Measurements from ENCODE around the gene KIAA0513. TPM values are rescaled to one million over a fixed set of nuclear protein-coding genes. Genes with fewer than 3 reads are reported as not detected.

Gene KIAA0513
- total RNA-seq, 1 donor from 2014 or later: 6.1 TPM

DNA sequence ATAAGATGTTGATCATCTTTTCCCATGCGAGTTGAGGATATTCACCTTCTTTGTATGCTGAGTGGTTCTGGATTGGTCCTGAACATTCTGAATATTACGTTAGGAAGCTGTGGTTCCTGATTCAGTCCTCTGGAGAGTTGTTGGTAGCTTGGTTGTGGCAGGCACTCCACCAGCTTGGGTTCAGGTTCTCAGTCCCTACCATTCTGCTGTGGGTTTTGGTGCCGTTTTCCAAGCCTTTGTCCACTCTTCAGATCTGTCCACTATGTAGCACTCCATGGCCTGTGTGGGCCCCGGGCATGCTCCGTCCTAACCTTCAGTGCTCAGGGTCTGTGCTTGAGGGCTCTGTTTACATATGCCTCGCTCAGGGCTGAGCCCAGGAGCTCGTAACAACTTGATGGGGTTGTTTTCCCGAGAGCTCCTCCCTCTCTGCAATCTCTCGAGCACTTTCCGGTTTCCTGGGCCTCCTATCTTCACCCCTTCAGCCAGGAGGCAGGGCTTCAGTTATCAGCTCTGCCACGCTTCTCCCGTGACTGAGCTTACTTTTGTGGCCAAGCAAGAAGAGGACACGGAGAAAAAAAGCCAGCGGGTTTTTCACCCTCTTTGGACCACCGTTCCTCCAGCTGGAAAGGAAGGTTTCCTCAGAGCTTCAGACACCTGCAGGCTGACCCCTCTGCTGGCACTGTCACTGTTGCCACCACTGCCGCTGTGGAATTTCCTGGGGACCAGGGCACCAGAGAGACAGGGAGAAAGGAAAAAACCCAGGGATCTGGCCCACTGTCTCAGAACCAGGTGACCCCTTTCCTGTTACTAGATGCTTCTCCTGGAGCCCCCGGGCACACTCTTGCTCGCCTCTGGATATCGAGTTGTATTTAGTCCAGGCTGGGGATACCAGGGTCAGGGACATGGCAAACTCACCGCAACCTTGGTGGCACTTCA lies 19.6 kb downstream of the KIAA0513 start:
- Mint-ChIP-seq H3K36me3 (peaks cover 2% of the 10 kb centered on the region), H3K27ac (no peak overlapping the region)
- no peak for DNase-seq (ENCODE audit: low spot score)

DNA sequence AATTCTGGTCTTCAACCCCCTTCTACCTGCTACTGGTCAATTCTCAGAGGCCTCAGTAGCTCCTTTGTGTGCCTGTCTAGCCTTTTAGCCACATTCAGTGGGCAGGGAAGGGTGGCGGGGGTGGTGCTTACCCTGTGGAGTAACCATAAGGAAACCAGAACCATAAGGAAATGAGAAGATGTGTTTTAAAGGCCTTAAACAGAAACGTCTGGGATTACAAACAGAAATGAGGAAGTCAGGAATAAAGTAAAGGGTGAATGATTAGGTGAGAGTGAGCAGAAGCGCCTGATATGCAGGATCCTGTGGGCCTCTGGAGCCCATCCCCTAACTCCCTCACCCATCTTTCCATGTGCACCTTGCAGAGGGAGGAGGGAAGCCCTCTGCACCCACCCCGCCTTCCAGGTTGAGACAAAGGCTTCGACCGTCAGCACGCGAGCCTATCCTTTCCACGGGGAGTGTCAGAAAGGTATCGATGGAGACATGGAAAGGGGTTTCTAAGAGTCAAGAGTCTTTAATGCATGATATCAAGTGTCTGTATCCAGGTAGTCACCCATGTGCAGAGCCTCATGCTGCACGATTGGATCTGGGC lies 20.4 kb downstream of the KIAA0513 start:
- H3K27me3 ChIP-seq: no peaks in the 10 kb centered on the region
- TF ChIP-seq EZH2phosphoT487 (IDR thresholded peaks at IDR 0.05) (no peak), EZH2 (IDR thresholded peaks at IDR 0.05) (no peak)
- Mint-ChIP-seq H3K36me3 (peaks cover 2% of the 10 kb centered on the region), H3K4me3 (no peak overlapping the region), H3K27me3 (ENCODE audit: insufficient read depth, low read depth) (peaks cover 2% of the 10 kb centered on the region), H3K9me3 (no peaks in the 10 kb centered on the region), H3K4me1 (no peaks in the 10 kb centered on the region), H3K27ac (no peak overlapping the region)
- no peak for DNase-seq (ENCODE audit: low spot score)
- no peak overlapping the region for H3K4me2 ChIP-seq
- H4K20me1 ChIP-seq (ENCODE audit: low read depth): no peaks in the 10 kb centered on the region
- H2AFZ ChIP-seq (replicated peaks): no peak overlapping the region
- H3K4me3 ChIP-seq: no peak overlapping the region
- no peaks in the 10 kb centered on the region for H3F3A ChIP-seq (ENCODE audit: low read depth)
- no peak overlapping the region for H3K27ac ChIP-seq
- H3K4me1 ChIP-seq: no peaks in the 10 kb centered on the region
- no peak overlapping the region for H3K9ac ChIP-seq
- no peaks in the 10 kb centered on the region for H3K79me2 ChIP-seq (ENCODE audit: low read depth)
- no peaks in the 10 kb centered on the region for H3K9me3 ChIP-seq (ENCODE audit: low read depth)
- H3K36me3 ChIP-seq: no peaks in the 10 kb centered on the region

More for the DNA sequence above, 19.6 kb downstream of the KIAA0513 start:
- H3K27ac ChIP-seq: no peak overlapping the region
- Mint-ChIP-seq H3K27me3 (ENCODE audit: insufficient read depth, low read depth) (peaks cover 2% of the 10 kb centered on the region), H3K4me3 (no peak overlapping the region), H3K4me1 (no peaks in the 10 kb centered on the region), H3K9me3 (no peaks in the 10 kb centered on the region)
- H4K20me1 ChIP-seq (ENCODE audit: low read depth): no peaks in the 10 kb centered on the region
- H3F3A ChIP-seq (ENCODE audit: low read depth): no peaks in the 10 kb centered on the region
- no peak overlapping the region for H3K9ac ChIP-seq
- H3K9me3 ChIP-seq (ENCODE audit: low read depth): no peaks in the 10 kb centered on the region
- H3K4me3 ChIP-seq: no peak overlapping the region
- H3K36me3 ChIP-seq: no peaks in the 10 kb centered on the region
- H3K4me2 ChIP-seq: no peak overlapping the region
- no peak overlapping the region for H2AFZ ChIP-seq (replicated peaks)
- no peaks in the 10 kb centered on the region for H3K79me2 ChIP-seq (ENCODE audit: low read depth)
- H3K27me3 ChIP-seq: no peaks in the 10 kb centered on the region
- TF ChIP-seq EZH2 (IDR thresholded peaks at IDR 0.05) (no peak), EZH2phosphoT487 (IDR thresholded peaks at IDR 0.05) (no peak)
- TF ChIP-seq, protein P1, sequence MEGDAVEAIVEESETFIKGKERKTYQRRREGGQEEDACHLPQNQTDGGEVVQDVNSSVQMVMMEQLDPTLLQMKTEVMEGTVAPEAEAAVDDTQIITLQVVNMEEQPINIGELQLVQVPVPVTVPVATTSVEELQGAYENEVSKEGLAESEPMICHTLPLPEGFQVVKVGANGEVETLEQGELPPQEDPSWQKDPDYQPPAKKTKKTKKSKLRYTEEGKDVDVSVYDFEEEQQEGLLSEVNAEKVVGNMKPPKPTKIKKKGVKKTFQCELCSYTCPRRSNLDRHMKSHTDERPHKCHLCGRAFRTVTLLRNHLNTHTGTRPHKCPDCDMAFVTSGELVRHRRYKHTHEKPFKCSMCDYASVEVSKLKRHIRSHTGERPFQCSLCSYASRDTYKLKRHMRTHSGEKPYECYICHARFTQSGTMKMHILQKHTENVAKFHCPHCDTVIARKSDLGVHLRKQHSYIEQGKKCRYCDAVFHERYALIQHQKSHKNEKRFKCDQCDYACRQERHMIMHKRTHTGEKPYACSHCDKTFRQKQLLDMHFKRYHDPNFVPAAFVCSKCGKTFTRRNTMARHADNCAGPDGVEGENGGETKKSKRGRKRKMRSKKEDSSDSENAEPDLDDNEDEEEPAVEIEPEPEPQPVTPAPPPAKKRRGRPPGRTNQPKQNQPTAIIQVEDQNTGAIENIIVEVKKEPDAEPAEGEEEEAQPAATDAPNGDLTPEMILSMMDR (IDR thresholded peaks at IDR 0.05): no peak
- H3K4me1 ChIP-seq: peaks cover under 1% of the 10 kb centered on the region

DNA sequence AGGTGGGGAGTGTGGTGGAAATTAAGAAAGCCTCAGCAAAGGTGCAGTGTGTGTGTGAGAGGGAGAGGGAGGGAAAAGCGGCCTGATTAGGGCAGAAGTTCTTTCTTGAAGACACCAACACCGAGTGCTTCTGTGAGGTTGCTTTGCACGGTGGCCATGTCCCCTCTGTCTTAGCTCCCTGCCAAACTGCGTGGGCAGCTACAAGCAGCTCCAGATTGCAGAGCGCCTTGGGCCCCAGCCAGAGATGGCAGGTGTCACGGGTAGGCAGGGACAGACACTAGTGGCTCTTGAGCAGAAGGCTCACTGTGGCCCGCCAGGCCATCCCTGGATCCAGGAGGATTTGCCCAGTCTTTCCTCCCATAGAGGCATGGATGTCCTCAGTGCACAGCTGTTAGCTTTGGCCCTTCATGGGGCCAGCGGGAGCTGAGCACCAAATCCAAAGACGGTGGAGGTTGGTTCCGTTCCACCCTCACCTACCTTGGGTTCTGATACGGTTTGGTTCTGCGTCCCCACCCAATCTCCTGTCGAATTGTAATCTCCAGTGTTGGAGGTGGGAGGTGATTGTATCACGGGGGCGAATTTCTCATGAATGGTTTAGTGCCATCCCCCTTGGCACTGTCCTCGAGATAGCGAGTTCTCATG lies 21.4 kb downstream of the KIAA0513 start:
- no peaks in the 10 kb centered on the region for H3K79me2 ChIP-seq (ENCODE audit: low read depth)
- no peaks in the 10 kb centered on the region for H3K36me3 ChIP-seq
- no peak for DNase-seq (ENCODE audit: low spot score)
- H2AFZ ChIP-seq (replicated peaks): no peak overlapping the region
- H3K4me1 ChIP-seq: no peaks in the 10 kb centered on the region
- Mint-ChIP-seq H3K27ac (no peak overlapping the region), H3K27me3 (ENCODE audit: insufficient read depth, low read depth) (peaks cover 2% of the 10 kb centered on the region), H3K36me3 (peaks cover 2% of the 10 kb centered on the region), H3K9me3 (no peaks in the 10 kb centered on the region), H3K4me1 (no peaks in the 10 kb centered on the region), H3K4me3 (no peak overlapping the region)
- H3K9ac ChIP-seq: no peak overlapping the region
- no peak overlapping the region for H3K4me3 ChIP-seq
- H3K27me3 ChIP-seq: no peaks in the 10 kb centered on the region
- H3K9me3 ChIP-seq (ENCODE audit: low read depth): no peaks in the 10 kb centered on the region
- H3F3A ChIP-seq (ENCODE audit: low read depth): no peaks in the 10 kb centered on the region
- H4K20me1 ChIP-seq (ENCODE audit: low read depth): no peaks in the 10 kb centered on the region
- no peak overlapping the region for H3K4me2 ChIP-seq
- TF ChIP-seq EZH2phosphoT487 (IDR thresholded peaks at IDR 0.05) (no peak), EZH2 (IDR thresholded peaks at IDR 0.05) (no peak)
- TF ChIP-seq, protein P1 (IDR thresholded peaks at IDR 0.05): no peak
- no peak overlapping the region for H3K27ac ChIP-seq

All from neural progenitor cell (in vitro differentiated cells).